AG08396 (cell line): Measurements from ENCODE around the gene RBM4.

ENCODE experiments used
- DNase-seq: peaks from one replicate; pipeline ENCODE4 v3.0.0; 2012; ENCODE audit warnings: low spot score, mixed read lengths

Gene RBM4

DNA sequence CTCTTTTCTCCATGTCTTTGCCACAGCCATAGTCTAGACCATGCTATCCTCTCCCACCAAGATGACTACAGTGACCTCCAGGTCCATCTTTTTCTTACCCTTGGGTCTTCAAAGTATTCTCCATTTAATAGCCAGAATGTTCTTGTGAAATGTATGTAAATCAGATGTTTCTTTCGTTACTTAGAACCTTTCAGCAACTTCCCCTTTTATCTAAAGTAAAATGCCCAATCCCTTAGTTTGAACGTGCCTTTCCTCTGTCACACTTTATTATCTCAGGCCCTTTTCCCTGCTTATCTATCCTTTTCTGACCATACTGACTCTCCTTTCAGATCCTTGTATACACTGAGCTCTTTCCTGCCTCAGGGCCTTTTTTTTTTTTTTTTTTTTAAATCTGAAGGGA, 21.3 kb downstream of the RBM4 start:
- DNase-seq, result no peak

DNA sequence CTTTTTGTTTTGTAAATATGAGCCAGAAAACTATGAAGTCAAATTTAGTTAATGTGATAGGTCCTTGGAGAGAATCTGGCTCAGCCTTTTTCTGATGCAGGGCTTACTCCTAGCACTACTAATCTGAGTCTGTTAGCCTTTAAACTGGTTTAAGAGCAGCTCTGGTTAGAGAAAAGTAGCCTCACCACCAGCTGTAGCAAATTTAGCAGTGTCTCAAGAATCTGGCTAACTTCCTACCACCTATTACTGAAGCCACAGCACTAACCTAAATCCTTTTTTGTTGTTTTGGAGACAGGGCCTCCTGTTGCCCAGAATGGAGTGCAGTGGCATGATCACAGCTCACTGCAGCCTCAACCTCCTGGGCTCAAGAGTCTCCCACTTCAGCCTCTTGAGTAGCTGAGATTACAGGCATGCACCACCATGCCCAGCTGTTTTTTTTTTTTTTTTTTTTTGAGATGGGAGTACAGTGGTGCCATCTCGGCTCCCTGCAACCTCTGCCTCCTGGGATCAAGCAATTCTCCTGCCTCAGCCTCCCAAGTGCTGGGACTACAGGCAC, 25.3 kb downstream of the RBM4 start:
- no peak for DNase-seq

DNA sequence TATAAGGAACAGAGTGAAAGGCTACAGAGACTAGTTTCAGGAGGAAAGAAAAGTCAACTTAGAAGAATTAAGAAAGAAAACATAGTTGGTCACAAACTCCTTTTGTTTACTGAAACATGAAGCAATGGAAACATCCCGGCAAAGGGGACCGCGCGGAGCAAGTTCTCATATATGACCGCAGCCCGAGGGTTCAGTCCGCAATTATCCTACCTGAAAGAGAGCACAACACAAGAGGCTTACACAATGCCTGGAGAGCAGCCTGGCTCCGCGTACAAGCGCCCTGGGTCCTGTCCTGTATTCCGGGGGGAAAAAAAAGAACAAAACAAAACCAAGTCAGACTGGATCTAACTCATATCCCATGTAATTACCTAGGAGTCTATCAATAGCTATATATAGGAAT, 26.9 kb downstream of the RBM4 start:
- DNase-seq, result no peak

DNA sequence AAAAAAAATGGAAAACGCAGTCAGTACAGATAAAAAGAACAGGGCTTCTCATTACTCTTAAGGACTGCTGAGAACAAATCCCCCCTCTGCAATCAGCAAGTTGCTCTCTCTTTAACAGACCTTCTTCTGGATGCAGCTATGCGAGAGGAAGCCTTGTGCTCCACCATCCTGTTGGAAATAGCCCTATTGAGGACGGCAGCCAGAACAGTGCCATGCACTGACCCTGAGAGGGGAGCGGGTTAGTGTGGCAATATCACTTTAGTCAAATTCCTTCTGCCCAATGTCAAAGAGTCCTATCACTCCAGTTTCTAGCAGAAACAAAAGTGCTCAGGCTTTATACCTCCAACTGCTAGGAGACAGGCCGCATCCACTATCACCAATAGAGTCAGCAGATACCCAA, 32.3 kb downstream of the RBM4 start:
- no peak for DNase-seq

DNA sequence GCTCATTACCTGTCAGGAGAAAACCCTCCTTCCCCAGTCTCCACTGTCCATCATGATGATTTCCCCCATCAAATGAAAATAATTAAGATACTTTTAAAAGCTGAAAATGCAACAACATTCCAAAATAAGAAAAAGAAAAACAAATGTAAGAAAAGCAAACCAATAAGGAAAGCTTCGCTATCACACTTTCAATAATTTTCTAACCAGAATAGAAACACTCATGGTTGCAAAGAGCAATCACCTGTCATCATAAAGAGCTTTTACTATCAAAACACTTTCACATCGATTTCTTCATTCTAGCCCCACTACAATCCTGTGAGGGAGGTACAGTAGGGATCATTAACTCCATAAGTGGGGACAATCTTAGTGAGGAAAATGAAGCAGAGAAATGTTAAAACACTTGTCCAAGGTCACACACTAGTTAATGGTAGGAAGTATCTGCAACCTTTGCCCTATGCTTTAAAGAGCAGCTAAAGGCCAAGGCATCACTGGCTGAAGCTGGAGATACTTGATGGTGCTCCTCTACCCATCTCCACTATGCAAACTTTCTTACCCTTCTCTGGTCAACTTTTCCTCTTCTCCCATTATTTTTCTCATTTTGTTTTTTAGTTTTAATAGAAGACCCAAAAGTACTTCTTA, 36.6 kb downstream of the RBM4 start:
- DNase-seq, result no peak

DNA sequence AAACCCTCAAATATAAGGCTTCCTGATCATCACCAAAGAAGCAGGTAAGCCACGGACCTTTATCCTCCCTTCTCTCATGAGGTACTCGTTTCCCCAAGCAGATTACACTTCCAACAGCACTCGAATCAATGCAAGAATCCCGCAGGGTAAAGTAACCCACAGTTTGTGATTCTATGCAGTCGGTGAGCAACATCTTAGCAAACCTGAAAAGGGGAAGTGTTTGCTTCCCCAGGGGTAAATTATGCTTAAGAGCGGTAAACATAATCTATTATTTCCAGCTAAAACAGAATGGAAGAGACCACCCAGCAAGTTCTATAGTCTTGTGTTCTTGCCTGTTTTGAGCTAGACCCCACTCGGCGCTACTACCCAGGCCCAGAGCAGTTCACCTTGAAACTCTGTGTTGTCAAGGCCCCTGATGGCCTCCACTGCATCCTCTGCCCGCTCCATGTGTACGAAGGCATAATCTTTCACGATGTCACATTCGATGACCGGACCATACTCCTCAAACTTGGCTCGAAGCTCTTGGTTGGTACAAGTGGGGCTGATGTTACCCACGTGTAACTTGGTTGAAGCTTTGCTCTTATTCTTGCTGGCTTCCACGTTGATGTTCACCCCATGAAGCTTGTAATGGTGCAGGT, 37.9 kb downstream of the RBM4 start:
- no peak for DNase-seq

DNA sequence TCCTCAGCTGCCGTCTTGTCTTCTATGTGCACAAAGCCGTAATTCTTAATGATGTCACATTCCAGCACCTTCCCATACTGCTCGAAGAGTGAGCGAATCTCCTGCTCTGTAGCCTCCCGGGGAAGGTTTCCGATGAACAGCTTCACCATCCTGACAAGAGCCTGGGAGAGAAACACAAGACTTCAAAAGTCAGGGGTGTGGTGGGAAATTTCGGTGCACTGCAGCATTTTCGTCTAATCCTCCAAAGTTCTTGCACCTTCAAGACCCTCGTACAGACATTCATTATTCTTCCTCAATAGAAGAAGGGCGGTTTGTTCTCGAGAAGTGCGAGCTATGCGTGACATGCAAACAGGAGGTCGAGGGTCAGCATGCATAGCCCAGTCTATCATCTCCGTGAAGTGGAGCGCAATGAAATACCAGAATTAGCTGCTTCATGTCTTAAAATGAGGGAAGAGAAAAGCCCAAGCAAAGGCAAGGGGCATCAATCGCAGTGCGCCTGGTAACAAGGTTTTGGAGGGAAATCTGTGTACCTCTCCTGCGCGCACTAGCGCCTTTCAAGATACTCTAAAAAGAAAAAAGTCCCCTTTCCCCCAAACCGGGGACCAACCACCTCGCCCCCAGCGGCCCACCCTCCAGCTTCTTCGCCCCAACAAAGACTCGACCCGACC, 38.6 kb downstream of the RBM4 start:
- no peak for DNase-seq

DNA sequence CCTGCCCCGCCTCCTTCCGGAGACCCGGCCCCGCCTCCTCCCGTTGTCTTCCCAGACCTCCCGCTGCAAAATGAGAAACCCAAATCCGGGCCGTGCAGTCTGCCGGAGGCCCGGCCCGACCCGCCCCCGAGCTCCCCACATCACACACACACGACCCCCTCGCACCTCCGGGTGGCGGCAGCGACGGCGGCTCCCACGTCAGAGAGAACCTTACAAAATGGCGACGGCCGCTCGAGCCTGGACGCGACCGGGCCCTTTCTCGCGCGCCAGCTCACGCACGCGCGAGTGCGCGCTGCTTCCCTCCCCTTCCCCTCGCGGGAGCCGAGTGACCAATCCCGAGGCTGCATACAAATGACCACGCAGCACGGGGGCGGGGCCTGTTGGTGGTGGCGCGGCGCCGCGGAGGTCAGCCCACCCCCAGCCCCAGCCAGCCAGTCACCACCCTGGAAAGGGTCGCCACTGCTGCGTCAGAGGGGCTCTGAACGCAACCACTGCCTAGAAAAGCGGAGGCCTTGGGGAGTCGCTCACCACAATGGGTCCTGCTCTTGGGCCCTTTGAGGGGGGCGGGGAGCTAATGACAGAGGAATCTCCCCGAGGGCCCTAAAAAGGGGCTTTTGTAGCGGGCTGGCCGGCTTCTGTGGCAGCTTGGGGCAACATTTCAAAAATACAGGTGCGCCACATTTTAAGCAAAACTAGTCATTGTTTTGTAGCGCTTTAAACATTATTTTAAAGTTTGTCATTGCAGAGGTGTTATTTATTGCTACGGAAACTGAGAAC, 39.3 kb downstream of the RBM4 start, which contains the start of gene RBM4B:
Gene RBM4B, minus strand, starts transcription at position 289 of the 777 bp plus-strand sequence. CDS start 808 bp downstream, outside the sequence.
- DNase-seq, result peak; percentile 98

DNA sequence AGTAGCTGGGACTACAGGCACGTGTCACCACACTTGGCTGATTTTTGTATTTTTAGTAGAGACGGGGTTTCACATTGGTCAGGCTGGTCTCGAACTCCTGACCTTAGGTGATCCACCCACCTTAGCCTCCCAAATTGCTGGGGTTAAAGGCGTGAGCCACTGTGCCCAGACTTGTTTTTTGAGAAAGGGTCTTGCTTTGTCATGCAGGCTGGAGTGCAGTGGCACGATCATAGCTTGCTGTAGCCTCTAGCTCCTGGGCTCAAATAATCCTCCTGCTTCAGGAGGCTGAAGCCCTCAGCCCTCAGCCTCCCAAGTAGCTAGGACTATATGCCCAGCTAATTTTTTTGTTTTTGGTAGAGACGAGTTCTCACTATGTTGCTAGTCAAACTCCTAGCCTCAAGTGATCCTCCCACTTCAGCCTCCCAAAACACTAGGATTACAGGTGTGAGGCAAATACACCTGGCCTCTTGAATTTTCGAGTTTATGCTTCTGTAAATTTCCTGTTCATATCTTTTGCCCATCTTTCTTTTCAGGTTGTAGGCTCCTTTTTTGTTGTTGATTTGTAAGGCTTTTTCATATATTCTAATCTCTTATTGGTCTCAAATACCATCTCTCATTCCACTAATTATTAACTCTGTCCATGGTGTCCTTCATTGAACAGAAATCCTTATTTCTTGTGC, 42.6 kb downstream of the RBM4 start:
- no peak for DNase-seq

DNA sequence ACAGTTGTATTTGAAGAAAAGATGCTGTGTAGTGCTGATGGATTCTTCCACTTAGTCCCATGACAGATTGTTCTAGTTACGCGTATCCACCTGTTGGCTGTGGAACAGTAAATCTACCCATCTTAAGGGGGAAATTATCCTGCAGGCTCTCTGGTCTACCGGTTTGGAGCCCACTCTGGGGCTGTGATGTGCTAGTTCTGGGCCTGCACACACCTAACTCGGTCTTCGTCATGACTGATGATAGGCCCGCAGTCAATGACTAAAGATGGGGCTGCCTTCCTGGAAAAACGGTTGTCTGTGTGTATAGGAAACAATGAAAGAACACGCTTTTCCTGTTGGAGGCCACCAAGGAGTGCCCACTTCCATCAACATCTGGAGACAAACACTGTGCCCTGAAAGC, 45.4 kb downstream of the RBM4 start:
- DNase-seq, result no peak

DNA sequence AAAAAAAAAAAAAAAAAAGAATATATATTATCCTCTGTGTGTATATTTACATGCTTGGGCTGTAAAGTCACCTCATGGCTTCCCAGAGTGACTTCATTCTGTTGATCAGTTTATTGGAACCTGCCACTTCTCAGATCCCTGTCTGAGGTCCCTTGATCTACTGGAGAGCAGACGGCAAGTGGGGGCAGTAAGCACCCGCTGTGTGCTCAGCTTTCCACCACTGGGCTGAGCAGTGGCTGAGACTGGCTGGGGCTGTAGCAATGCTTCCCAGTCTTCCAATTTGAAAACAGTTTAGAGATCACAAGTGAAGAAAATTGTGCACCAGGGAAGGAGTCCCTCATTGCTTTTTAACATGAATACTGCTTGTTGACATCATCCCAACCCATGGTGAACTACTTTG, 46.1 kb downstream of the RBM4 start:
- DNase-seq, result no peak

DNA sequence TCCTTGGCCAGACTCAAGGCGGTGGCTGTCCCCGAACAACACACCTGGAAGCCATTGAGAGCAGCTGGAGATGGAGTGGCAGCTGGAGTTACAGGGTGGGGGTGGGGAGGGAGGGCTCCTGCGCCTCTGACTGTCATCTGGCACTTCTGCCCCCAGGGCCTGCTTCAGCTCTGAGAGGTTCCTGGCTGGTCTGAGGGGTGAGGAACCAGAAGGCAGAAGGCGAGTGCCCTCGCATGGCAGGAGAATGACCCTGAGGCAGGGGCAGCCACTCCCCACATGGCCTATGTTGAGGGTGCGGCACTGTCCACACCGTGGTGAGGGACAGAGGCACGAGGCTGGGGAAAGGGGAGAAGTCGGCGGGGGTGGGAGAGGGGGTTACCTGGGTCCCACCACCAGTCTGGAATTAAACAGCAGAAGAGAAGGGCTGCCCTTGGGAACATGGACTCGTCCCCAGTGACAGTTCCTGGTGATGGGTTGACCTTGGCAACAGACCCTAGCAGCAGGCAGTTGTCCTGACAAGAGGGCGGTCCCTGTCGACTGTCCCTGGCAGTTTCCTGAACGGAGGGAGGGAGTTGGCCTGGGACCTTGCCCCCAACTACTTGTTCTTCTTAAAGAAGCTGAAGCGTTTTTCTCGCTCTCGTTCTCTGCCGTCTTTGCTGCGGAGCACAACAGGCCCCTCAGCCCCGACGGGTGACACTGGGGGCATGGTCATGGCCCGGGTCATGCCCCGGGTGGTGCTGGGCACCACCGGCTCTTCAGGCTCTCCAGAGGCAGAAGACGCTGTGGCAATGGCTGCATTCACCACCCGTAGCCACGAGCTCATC, 47.0 kb downstream of the RBM4 start:
- DNase-seq, result no peak

DNA sequence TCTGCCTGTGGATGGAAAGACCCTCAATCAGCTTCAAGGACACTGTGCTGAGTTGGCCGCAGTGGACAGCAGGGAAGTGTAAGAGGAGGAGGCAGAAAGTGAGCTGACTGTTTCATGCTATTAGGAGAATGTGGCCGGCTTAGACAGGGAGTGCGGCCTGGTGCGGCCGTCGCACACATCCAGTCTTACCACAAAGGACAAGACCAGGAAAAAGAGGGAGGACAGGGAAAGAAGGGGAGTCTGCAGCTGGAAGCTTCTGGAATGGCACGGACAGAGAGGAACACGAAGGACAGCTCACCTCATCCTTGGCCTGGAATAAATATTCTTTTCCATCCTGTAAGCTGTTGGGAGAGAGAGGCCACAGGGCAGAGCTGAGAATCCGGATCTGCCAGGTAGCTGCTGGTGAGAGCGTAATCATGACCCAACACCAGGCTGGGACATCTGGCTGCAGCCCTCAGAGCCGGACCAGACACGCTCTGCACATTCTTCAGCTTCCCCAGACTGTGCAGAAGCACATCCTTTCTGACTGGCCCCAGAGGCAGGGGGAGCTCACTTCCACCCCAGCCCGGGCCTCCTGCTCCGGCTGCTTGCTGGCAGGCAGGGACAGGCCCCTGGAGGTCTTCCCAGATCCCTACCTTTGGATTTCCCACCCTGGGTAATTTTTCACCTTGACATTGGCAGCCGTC, 47.7 kb downstream of the RBM4 start:
- no peak for DNase-seq

DNA sequence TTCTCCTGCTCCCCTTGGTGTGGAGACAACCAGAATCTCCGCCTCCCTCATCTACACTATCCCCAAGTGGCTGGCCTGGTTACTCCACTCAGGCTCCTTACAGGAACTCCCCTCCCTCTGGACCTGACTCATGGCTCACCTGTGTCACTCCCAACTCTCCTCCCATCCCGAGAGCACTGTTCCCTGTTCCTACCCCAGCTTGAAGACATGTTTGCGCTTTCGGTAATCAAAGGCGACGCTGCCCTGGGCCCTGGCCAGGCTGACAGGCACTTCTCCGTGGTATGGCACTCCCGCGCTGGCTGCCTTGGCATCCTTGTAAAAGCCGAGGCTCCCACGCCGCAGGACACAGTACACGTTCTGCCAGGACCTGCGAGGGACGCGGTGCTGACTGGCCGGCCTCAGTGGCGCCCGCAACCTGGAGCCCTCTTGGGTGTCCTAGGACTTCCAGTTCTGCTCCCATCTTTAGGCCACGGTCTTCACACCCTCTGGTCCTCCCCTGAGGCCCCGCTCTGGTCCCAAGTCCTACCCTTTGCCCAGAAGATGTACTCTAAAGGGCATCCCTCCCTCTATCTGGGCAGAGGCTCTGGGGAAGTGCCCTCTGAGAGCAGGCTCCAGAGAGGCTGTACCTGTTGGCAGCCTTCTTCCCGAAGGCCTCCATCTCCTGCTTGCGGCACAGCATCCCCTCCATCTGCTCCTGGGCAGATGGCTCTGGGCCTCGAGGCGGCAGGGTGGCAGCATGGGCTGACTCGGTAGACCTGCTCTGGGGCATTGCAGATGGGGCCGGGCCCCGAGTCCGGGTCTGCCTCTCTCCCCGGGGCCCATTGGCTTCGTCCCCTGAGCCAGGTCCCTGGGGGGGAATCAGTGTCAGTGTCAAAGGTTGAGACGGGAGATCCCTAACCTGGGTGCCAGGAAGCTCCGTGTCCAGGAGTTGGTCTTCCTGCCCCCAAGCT, 48.6 kb downstream of the RBM4 start:
- no peak for DNase-seq

DNA sequence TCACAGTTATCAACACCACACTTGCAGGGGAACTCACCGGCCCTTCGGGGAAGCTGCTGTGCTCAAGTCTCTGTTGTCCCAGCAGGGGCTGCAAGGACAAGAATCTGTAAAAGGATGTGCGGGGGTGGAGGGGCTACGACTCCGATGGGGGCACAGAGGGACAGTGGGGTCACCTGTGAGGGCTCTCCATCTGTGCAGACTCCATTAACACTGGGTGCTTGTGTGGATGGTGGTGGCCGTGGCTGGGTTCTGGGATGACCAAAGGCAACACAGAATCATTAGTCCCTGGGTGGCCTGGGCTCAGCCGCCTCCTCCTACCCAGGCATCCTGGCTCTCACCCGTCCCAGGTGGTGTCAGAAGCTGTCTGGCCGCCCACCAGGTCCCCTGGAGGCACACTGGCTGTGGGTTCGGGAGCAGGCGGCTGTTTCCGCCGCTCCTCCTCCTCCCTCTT, 49.4 kb downstream of the RBM4 start:
- DNase-seq, result no peak

DNA sequence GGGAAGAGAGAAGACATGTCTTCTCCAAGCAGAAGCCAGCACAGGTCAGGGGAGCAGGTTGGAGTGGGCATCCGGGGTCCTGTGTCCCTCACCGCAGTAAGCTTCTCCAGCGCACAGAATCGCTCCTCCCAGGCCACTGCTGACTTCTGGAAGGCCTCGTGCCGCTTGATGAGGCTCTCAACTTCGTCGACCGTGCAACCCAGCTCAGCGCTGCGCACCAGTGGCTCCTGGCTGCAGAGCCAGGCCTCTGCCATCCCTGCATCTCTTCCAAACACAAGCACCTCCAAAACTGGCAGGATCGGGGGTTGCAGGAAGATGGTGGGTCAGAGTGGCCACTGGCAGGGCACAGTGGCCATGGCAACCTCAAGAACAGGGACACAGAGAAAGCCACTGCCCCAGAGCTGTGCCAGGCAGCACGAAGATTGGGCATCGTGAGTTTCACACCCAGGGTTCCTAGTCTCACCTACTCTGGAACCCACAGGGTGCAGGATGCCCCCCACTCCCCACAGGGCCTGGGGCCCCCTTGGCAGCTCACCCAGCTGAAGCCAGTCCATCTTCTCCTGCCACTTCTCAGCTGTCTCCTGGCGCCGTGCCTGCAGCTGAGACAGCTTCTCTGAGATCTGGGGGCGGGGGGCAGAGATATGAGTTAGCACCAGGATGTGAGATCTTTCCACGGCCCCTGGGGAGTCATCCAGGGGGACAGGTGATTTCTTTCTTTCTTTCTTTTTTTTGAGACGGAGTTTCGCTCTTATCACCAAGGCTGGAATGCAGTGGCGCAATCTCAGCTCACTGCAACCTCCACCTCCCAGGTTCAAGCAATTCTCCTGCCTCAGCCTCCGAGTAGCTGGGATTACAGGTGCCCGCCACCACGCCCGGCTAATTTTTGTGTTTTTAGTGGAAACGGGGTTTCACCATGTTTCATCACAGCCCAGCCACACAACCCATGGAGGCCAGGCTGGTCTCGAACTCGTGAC, 50.3 kb downstream of the RBM4 start:
- DNase-seq, result no peak

DNA sequence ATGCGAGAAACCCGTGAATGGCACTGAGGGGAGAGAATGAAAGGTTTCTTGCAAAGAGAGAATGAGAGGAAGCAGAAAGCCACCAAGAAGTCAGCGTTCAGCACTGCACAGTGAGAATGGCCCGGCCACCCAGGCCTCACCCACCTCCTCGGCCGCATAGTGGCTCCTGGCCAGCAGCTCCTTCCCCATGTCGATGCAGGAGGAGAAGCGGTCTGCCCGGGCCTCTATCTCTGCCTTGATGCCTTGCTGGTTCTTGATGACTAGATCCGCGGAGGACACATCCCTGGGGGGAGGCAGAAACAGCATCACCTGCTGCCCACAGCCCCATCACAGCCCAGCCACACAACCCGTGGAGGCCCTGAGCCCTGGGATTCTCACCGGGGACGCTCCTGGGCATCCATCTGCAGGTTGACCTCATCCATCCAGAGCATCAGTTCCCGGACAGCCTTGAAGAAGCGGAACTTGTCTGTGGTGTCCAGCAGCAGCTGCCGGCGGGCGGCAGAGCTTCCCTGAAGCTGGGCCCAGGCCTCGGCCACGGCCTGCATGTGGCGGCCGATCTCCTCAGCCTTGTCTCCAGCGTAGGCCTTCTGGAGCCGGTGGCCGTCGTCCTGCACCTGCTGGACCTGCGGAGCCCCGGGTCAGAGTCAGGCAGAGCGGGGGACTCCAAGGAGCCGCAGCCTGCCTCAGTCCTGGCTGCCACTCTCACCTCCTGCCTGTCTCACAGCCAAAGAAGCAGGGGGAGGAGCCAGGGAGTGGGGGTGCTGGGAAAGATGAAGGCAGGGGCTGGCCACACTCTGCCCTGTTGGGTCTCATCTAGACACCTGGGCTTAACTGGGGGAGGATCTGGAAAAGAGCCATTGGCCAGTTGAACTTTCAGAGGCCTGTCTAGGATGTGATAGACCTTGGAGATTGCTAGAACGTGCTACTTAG, 51.4 kb downstream of the RBM4 start:
- no peak for DNase-seq
